ENCODE measurements around the gene UBE2K.

GRCh38 chr4:39759569-39759968 is 61.6 kb downstream of the UBE2K start:
- TF ChIP-seq EZH2 (conservative IDR thresholded peaks at IDR 0.05; ENCODE audit: low read depth, low read length) (no peak), MAX (IDR thresholded peaks at IDR 0.05) (no peak), ZBTB1 (CRISPR knock-in tag; IDR thresholded peaks at IDR 0.05; ENCODE audit: borderline replicate concordance) (no peak), FOXP1 (IDR thresholded peaks at IDR 0.05) (no peak), FOXP1 (CRISPR knock-in tag; IDR thresholded peaks at IDR 0.05) (no peak), CREB1 (IDR thresholded peaks at IDR 0.05) (no peak), CREB1 (CRISPR knock-in tag; IDR thresholded peaks at IDR 0.05) (no peak), ERF (CRISPR knock-in tag; IDR thresholded peaks at IDR 0.05) (no peak), ZNF12 (CRISPR knock-in tag; IDR thresholded peaks at IDR 0.05) (no peak), HBP1 (CRISPR knock-in tag; IDR thresholded peaks at IDR 0.05; ENCODE audit: low read depth) (no peak), ZNF570 (CRISPR knock-in tag; IDR thresholded peaks at IDR 0.05; ENCODE audit: borderline replicate concordance) (no peak), BCLAF1 (IDR thresholded peaks at IDR 0.05) (no peak), NR2C2 (CRISPR knock-in tag; IDR thresholded peaks at IDR 0.05; ENCODE audit: borderline replicate concordance) (no peak), ZNF652 (CRISPR knock-in tag; IDR thresholded peaks at IDR 0.05; ENCODE audit: borderline replicate concordance, low read depth) (no peak), ZNF3 (CRISPR knock-in tag; IDR thresholded peaks at IDR 0.05) (no peak)

Measured in HepG2 (cell line).